Tibial artery (tissue), 4 donors: ENCODE data around the gene TNKS1BP1.

Experiments used
- DNase-seq, 2 donors: peaks; one replicate each; pipeline ENCODE4 v3.0.0-alpha.2; 2019
- H3K27ac ChIP-seq, 2 donors: fragments of 200-600 bp; sonication (generic) in 1 of 2; 1 replicate in 1 of 2; 2 replicates in 1 of 2; pipeline ENCODE4 v1.5.1; 2018 to 2019; ENCODE audit warnings: mild to moderate bottlenecking in 1 of 2
- H3K27me3 ChIP-seq, 2 donors: fragments of 200-600 bp; sonication (generic) in 1 of 2; one replicate each; pipeline versions ENCODE4 v1.5.1 to v1.6.0; 2016 to 2019
- H3K36me3 ChIP-seq, 3 donors: fragments of 200-600 bp; sonication (generic) in 2 of 3; one replicate each; pipeline ENCODE4 v1.5.1; 2016 to 2019; ENCODE audit warnings: mild to moderate bottlenecking in 2 of 3
- H3K4me1 ChIP-seq, 4 donors: fragments of 200-600 bp; sonication (generic) in 2 of 4; 1 replicate in 3 of 4; 2 replicates in 1 of 4; pipeline ENCODE4 v1.5.1; 2016 to 2019
- H3K4me3 ChIP-seq, 2 donors: fragments of 200-600 bp; sonication (generic) in 1 of 2; 1 replicate in 1 of 2; 2 replicates in 1 of 2; pipeline ENCODE4 v1.5.1; 2018 to 2019; ENCODE audit warnings: mild to moderate bottlenecking in 2 of 2
- H3K9me3 ChIP-seq, 3 donors: fragments of 200-600 bp; sonication (generic) in 1 of 3; one replicate each; pipeline ENCODE4 v1.5.1; 2016 to 2019
- CTCF ChIP-seq, 2 experiments: fragments of 200-600 bp in 1 of 2; fragments of 450-650 bp in 1 of 2; IDR thresholded peaks; one replicate each; pipeline ENCODE4 v1.5.1; 2017 to 2019; ENCODE audit warnings: antibody characterized with exemption in 2 of 2, mild to moderate bottlenecking in 1 of 2, moderate library complexity in 1 of 2
- intact Hi-C: fragments of 100-400 bp; cut with DNase I; formaldehyde crosslinking; loops from one replicate; pipeline ENCODE4 v1.15.0; 2023; ENCODE audit warnings: low total_unique reads

Gene TNKS1BP1

GRCh38 chr11:57357856-57358255 lies 33.1 kb upstream of the TNKS1BP1 start:
- DNase-seq, result no peak
- Histone ChIP-seq H3K27ac (peak overlapping the region in 1 of 2 donors; percentile 19), H3K4me3 (no peak overlapping the region), H3K9me3 (no peaks in the 10 kb centered on the region), H3K4me1 (peaks cover 0 to 7% (median 0%) of the 10 kb centered on the region in 4 donors), H3K27me3 (no peaks in the 10 kb centered on the region), H3K36me3 (no peaks in the 10 kb centered on the region)
- intact Hi-C loops, result loop anchor here (10.0 kb wide), 1 partner anchor 513 kb away; no protein-coding TSS in a partner anchor
- no peak for TF ChIP-seq CTCF (IDR thresholded peaks at IDR 0.05)

GRCh38 chr11:57357310-57357709 lies 32.6 kb upstream of the TNKS1BP1 start:
- Histone ChIP-seq H3K9me3 (no peaks in the 10 kb centered on the region), H3K4me3 (no peak overlapping the region), H3K36me3 (no peaks in the 10 kb centered on the region), H3K27me3 (no peaks in the 10 kb centered on the region), H3K4me1 (peaks cover 0 to 7% (median 0%) of the 10 kb centered on the region in 4 donors), H3K27ac (no peak overlapping the region)
- intact Hi-C loops, result loop anchor here (10.0 kb wide), 1 partner anchor 513 kb away; no protein-coding TSS in a partner anchor
- TF ChIP-seq CTCF (IDR thresholded peaks at IDR 0.05), result no peak
- no peak for DNase-seq

- Histone ChIP-seq H3K36me3 (no peaks in the 10 kb centered on the region), H3K4me1 (peaks cover 0 to 7% (median 0%) of the 10 kb centered on the region in 4 donors), H3K27ac (no peak overlapping the region), H3K27me3 (no peaks in the 10 kb centered on the region), H3K4me3 (no peak overlapping the region), H3K9me3 (no peaks in the 10 kb centered on the region)
- DNase-seq, result no peak
- TF ChIP-seq CTCF (IDR thresholded peaks at IDR 0.05), result no peak
- intact Hi-C loops, result loop anchor here (10.0 kb wide), 1 partner anchor 511 kb away; no protein-coding TSS in a partner anchor
Observed at GRCh38 chr11:57356268-57356667, 31.5 kb upstream of the TNKS1BP1 start.

GRCh38 chr11:57354699-57355098 lies 29.9 kb upstream of the TNKS1BP1 start:
- intact Hi-C loops, result loop anchor here (5.0 to 10.0 kb wide), 2 partner anchors 173 to 510 kb away; no protein-coding TSS in a partner anchor

GRCh38 chr11:57353852-57354251 lies 29.1 kb upstream of the TNKS1BP1 start:
- Histone ChIP-seq H3K9me3 (no peaks in the 10 kb centered on the region), H3K27me3 (no peaks in the 10 kb centered on the region), H3K4me3 (no peak overlapping the region), H3K4me1 (peaks cover 0 to 14% (median 3%) of the 10 kb centered on the region in 4 donors), H3K36me3 (no peaks in the 10 kb centered on the region), H3K27ac (no peak overlapping the region)
- DNase-seq, result no peak
- intact Hi-C loops, result loop anchor here (5.0 to 10.0 kb wide), 2 partner anchors 173 to 509 kb away; no protein-coding TSS in a partner anchor
- TF ChIP-seq CTCF (IDR thresholded peaks at IDR 0.05), result no peak

More at GRCh38 chr11:57354699-57355098, 29.9 kb upstream of the TNKS1BP1 start:
- no peaks in the 10 kb centered on the region for H3K9me3 ChIP-seq
- DNase-seq, result no peak
- peaks cover 0 to 11% (median 2%) of the 10 kb centered on the region in 4 donors for H3K4me1 ChIP-seq
- no peak for TF ChIP-seq CTCF (IDR thresholded peaks at IDR 0.05)
- no peaks in the 10 kb centered on the region for H3K27me3 ChIP-seq
- H3K4me3 ChIP-seq, result no peak overlapping the region
- H3K27ac ChIP-seq, result no peak overlapping the region
- no peaks in the 10 kb centered on the region for H3K36me3 ChIP-seq
